Measurements from ENCODE around the gene AXL. TPM values are rescaled to one million over a fixed set of nuclear protein-coding genes. Genes with fewer than 3 reads are reported as not detected.

AXL gene
- total and polyA plus RNA-seq, 5 donors from 2014 or later = 0.08 to 0.47 (median 0.41) TPM; not detected in 1

DNA sequence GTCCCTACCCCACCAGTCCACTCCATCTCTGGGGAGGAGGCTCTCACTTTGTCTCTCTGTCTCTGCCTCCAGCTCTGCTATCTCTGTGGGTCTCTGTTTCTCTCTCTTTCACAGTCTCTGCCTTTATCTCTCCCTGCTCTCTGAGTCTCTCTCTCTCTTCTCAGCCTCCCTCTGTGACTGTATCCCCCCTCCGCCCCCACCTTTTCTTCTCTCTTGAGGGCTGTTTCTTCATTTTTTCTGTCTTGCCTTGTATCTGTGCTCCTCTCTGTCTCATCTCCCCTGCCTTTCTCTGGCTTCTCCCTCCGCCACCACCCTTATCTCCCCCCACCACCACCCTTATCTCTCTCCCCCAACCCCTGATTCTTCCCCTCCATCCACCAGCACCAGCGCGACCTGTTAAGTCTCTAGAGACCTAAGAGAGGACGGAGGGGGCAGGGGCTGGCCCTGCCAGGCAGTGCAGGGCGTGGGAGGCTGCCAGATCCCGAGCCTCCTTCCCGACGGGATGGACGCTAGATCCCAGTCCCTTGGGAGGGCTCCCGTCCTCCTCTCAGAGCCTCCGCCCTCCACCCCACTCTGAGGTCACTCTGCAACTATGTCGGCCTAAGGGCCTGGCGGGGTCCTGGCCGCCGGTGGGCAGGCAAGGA lies 1.0 kb downstream of the AXL start:
- H3K4me1 Mint-ChIP-seq = peaks cover 0 to 2% (median 0%) of the 10 kb centered on the region in 4 donors
- peak overlapping the region in 1 of 3 donors; percentile 65 for H3K27ac Mint-ChIP-seq
- H3K9me3 ChIP-seq (ENCODE audit: control insufficient read depth in 2 of 2, low read length in 2 of 2) = no peaks in the 10 kb centered on the region

DNA sequence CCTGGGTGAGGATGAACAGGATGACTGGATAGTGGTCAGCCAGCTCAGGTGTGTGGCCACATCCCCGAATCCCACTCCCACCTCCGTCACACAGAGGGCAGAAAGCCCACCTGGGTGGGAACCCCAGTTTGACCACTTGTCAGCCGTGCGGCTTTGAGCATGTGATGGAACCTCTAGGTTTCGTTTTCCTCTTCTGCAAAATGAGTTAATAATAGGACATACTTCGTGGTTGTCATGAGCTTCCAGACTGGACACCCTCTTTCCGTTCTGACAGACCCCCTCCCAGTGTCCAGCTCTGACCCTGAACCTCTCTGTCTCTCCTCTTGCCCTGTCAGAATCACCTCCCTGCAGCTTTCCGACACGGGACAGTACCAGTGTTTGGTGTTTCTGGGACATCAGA lies 1.8 kb downstream of the AXL start:
- Histone ChIP-seq H3K9me3 (ENCODE audit: control insufficient read depth in 2 of 2, low read length in 2 of 2) (no peaks in the 10 kb centered on the region), H3K4me1 (ENCODE audit: control insufficient read depth, insufficient read depth, low read length, poor library complexity, severe bottlenecking) (peaks cover 4% of the 10 kb centered on the region), H3K4me3 (ENCODE audit: low read depth, low read length) (no peak overlapping the region), H3K27me3 (ENCODE audit: control insufficient read depth, insufficient read depth, low read length) (peaks cover 5% of the 10 kb centered on the region), H3K27ac (ENCODE audit: insufficient read depth, low read length, poor library complexity, severe bottlenecking) (no peak overlapping the region), H3K36me3 (ENCODE audit: control insufficient read depth, insufficient read depth, low read length) (no peaks in the 10 kb centered on the region)
- Mint-ChIP-seq H3K27me3 (peaks cover 58% of the 10 kb centered on the region), H3K4me1 (peaks cover 0 to 8% (median 5%) of the 10 kb centered on the region in 4 donors), H3K9me3 (peaks cover 0 to 3% (median 0%) of the 10 kb centered on the region in 7 donors), H3K4me3 (no peak overlapping the region), H3K36me3 (no peaks in the 10 kb centered on the region), H3K27ac (no peak overlapping the region)
- no peak for ATAC-seq (ENCODE audit: low read depth in 2 of 2)
- no peak for DNase-seq

More for the DNA sequence above, 1.0 kb downstream of the AXL start:
- Histone ChIP-seq H3K4me1 (ENCODE audit: control insufficient read depth, insufficient read depth, low read length, poor library complexity, severe bottlenecking) (no peaks in the 10 kb centered on the region), H3K27ac (ENCODE audit: insufficient read depth, low read length, poor library complexity, severe bottlenecking) (no peak overlapping the region), H3K27me3 (ENCODE audit: control insufficient read depth, insufficient read depth, low read length) (peaks cover 2% of the 10 kb centered on the region), H3K4me3 (ENCODE audit: low read depth, low read length) (no peak overlapping the region), H3K36me3 (ENCODE audit: control insufficient read depth, insufficient read depth, low read length) (no peaks in the 10 kb centered on the region)
- H3K36me3 Mint-ChIP-seq = no peaks in the 10 kb centered on the region
- H3K9me3 Mint-ChIP-seq = peaks cover 0 to 3% (median 0%) of the 10 kb centered on the region in 7 donors
- DNase-seq (no peak), ATAC-seq (ENCODE audit: low read depth in 2 of 2) (no peak)
- no peak overlapping the region for H3K4me3 Mint-ChIP-seq
- H3K27me3 Mint-ChIP-seq = peaks cover 54% of the 10 kb centered on the region

DNA sequence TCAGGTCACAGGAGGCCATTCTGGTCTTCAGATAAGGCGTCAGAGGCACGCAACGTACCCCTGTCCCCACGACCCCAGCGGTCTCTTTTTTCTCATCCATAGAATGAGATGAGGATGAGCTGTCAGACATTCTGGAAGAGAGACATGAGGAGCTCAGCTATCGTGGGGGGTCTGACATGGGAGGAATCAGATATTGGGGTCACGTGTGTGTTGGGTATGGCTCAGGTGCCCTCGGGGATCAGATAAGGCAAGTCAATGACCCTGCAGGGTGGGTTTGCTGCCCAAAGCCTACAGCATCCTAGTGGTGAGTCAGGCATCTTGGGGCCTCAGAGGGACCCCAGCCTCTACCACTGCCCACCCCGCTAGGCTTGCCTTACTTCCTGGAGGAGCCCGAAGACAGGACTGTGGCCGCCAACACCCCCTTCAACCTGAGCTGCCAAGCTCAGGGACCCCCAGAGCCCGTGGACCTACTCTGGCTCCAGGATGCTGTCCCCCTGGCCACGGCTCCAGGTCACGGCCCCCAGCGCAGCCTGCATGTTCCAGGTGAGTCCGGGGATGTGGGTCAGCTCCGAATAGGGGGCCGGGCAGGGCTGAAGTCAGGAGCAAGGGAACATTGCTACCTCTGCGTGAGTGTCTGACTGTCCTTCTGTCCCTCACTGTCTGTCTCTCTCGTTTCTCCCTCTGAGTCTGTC lies 2.6 kb downstream of the AXL start:
- Mint-ChIP-seq H3K27me3 (peaks cover 60% of the 10 kb centered on the region), H3K27ac (no peak overlapping the region), H3K4me3 (no peak overlapping the region), H3K4me1 (peaks cover 0 to 12% (median 6%) of the 10 kb centered on the region in 4 donors), H3K9me3 (peaks cover 0 to 5% (median 0%) of the 10 kb centered on the region in 7 donors), H3K36me3 (no peaks in the 10 kb centered on the region)
- Histone ChIP-seq H3K36me3 (ENCODE audit: control insufficient read depth, insufficient read depth, low read length) (no peaks in the 10 kb centered on the region), H3K4me1 (ENCODE audit: control insufficient read depth, insufficient read depth, low read length, poor library complexity, severe bottlenecking) (peaks cover 13% of the 10 kb centered on the region), H3K9me3 (ENCODE audit: control insufficient read depth in 2 of 2, low read length in 2 of 2) (no peaks in the 10 kb centered on the region), H3K27me3 (ENCODE audit: control insufficient read depth, insufficient read depth, low read length) (peaks cover 7% of the 10 kb centered on the region), H3K27ac (ENCODE audit: insufficient read depth, low read length, poor library complexity, severe bottlenecking) (no peak overlapping the region), H3K4me3 (ENCODE audit: low read depth, low read length) (no peak overlapping the region)
- no peak for ATAC-seq (ENCODE audit: low read depth in 2 of 2)
- DNase-seq = no peak

DNA sequence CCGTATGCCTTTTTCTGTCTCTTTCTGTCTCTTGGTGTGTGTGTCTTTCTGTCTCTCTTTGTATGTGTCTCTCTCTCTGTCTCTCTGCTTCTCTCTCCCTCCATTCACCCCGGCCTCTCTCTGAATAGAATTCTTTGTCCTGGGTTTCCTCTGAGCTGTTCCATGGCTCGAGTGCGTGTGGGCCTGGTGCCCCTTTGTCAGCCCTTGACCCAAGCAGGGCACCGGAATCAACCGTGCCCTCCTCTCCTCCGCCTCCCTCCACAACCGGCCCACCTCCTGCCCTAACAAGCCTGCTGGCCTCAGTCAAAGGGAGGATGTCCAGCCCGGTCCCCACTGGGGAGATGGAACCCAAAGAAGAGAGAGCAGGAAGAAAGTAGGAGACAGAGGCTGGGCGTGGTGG lies 3.2 kb downstream of the AXL start:
- DNase-seq = no peak
- H3K36me3 Mint-ChIP-seq = no peaks in the 10 kb centered on the region
- Histone ChIP-seq H3K9me3 (ENCODE audit: control insufficient read depth in 2 of 2, low read length in 2 of 2) (no peaks in the 10 kb centered on the region), H3K27me3 (ENCODE audit: control insufficient read depth, insufficient read depth, low read length) (peaks cover 11% of the 10 kb centered on the region), H3K36me3 (ENCODE audit: control insufficient read depth, insufficient read depth, low read length) (no peaks in the 10 kb centered on the region), H3K4me3 (ENCODE audit: low read depth, low read length) (no peak overlapping the region), H3K4me1 (ENCODE audit: control insufficient read depth, insufficient read depth, low read length, poor library complexity, severe bottlenecking) (peaks cover 18% of the 10 kb centered on the region), H3K27ac (ENCODE audit: insufficient read depth, low read length, poor library complexity, severe bottlenecking) (no peak overlapping the region)
- ATAC-seq (ENCODE audit: low read depth in 2 of 2) = no peak
- H3K9me3 Mint-ChIP-seq = peaks cover 0 to 5% (median 0%) of the 10 kb centered on the region in 7 donors
- peaks cover 59% of the 10 kb centered on the region for H3K27me3 Mint-ChIP-seq
- H3K27ac Mint-ChIP-seq = no peak overlapping the region
- H3K4me3 Mint-ChIP-seq = no peak overlapping the region
- peaks cover 4 to 17% (median 10%) of the 10 kb centered on the region in 4 donors for H3K4me1 Mint-ChIP-seq

- DNase-seq (no peak), ATAC-seq (ENCODE audit: low read depth in 2 of 2) (no peak)
- Mint-ChIP-seq H3K9me3 (peaks cover 0 to 5% (median 0%) of the 10 kb centered on the region in 7 donors), H3K4me3 (peak overlapping the region in 1 of 4 donors; percentile 35), H3K27me3 (peaks cover 48% of the 10 kb centered on the region), H3K27ac (no peak overlapping the region), H3K36me3 (no peaks in the 10 kb centered on the region), H3K4me1 (peaks cover 4 to 15% (median 10%) of the 10 kb centered on the region in 4 donors)
- Histone ChIP-seq H3K36me3 (ENCODE audit: control insufficient read depth, insufficient read depth, low read length) (no peaks in the 10 kb centered on the region), H3K27ac (ENCODE audit: insufficient read depth, low read length, poor library complexity, severe bottlenecking) (no peak overlapping the region), H3K4me3 (ENCODE audit: low read depth, low read length) (no peak overlapping the region), H3K9me3 (ENCODE audit: control insufficient read depth in 2 of 2, low read length in 2 of 2) (no peaks in the 10 kb centered on the region), H3K27me3 (ENCODE audit: control insufficient read depth, insufficient read depth, low read length) (peaks cover 14% of the 10 kb centered on the region), H3K4me1 (ENCODE audit: control insufficient read depth, insufficient read depth, low read length, poor library complexity, severe bottlenecking) (peaks cover 19% of the 10 kb centered on the region)
These were observed 4.6 kb downstream of the AXL start for GRCh38 chr19:41223431-41224234.

DNA sequence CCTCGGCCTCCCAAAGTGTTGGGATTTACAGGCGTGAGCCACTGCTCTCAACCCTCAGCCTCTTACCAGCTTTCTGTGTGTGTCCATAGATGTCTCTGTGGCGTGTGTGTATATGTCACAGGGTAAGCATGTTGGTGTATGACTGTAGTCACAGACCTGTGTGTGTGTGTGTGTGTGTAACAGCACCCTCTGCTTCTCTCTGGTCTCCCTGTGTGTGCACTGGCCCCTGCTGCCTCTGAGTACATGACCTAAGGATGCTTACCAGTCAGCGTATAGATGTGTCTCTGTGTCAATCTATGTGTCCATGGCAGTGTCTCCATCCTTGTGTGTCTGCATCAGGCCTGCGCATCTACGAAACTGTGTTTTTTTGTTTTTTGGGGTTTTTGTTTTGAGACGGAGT lies 5.6 kb downstream of the AXL start:
- no peak overlapping the region for H3K4me3 Mint-ChIP-seq
- no peaks in the 10 kb centered on the region for H3K9me3 ChIP-seq (ENCODE audit: control insufficient read depth in 2 of 2, low read length in 2 of 2)
- peaks cover 39% of the 10 kb centered on the region for H3K27me3 Mint-ChIP-seq
- no peak overlapping the region for H3K27ac ChIP-seq (ENCODE audit: insufficient read depth, low read length, poor library complexity, severe bottlenecking)
- H3K4me1 ChIP-seq (ENCODE audit: control insufficient read depth, insufficient read depth, low read length, poor library complexity, severe bottlenecking) = peaks cover 19% of the 10 kb centered on the region
- peaks cover 14% of the 10 kb centered on the region for H3K27me3 ChIP-seq (ENCODE audit: control insufficient read depth, insufficient read depth, low read length)
- H3K36me3 ChIP-seq (ENCODE audit: control insufficient read depth, insufficient read depth, low read length) = no peaks in the 10 kb centered on the region
- no peak overlapping the region for H3K4me3 ChIP-seq (ENCODE audit: low read depth, low read length)
- peaks cover 4 to 15% (median 10%) of the 10 kb centered on the region in 4 donors for H3K4me1 Mint-ChIP-seq
- no peak for ATAC-seq (ENCODE audit: low read depth in 2 of 2)
- DNase-seq = no peak
- peaks cover 0 to 5% (median 0%) of the 10 kb centered on the region in 7 donors for H3K9me3 Mint-ChIP-seq
- H3K36me3 Mint-ChIP-seq = no peaks in the 10 kb centered on the region
- H3K27ac Mint-ChIP-seq = peak overlapping the region in 1 of 3 donors; percentile 16

GRCh38 chr19:41225238-41226052 lies 6.4 kb downstream of the AXL start:
- ATAC-seq (ENCODE audit: low read depth in 2 of 2) (peak; percentile 52 to 72), DNase-seq (peak in 2 of 3 donors; percentile 10 to 26)
- Mint-ChIP-seq H3K4me1 (peaks cover 4 to 15% (median 10%) of the 10 kb centered on the region in 4 donors), H3K36me3 (no peaks in the 10 kb centered on the region), H3K27ac (peak overlapping the region; percentile 0 to 91 (median 90)), H3K4me3 (peak overlapping the region; percentile 22 to 89 (median 86)), H3K9me3 (peaks cover 0 to 5% (median 0%) of the 10 kb centered on the region in 7 donors), H3K27me3 (peaks cover 33% of the 10 kb centered on the region)
- no peak overlapping the region for H3K27ac ChIP-seq (ENCODE audit: insufficient read depth, low read length, poor library complexity, severe bottlenecking)
- H3K27me3 ChIP-seq (ENCODE audit: control insufficient read depth, insufficient read depth, low read length) = peaks cover 14% of the 10 kb centered on the region
- H3K9me3 ChIP-seq (ENCODE audit: control insufficient read depth in 2 of 2, low read length in 2 of 2) = no peaks in the 10 kb centered on the region
- H3K4me1 ChIP-seq (ENCODE audit: control insufficient read depth, insufficient read depth, low read length, poor library complexity, severe bottlenecking) = peaks cover 19% of the 10 kb centered on the region
- H3K4me3 ChIP-seq (ENCODE audit: low read depth, low read length) = no peak overlapping the region
- no peaks in the 10 kb centered on the region for H3K36me3 ChIP-seq (ENCODE audit: control insufficient read depth, insufficient read depth, low read length)

All from CD4-positive, CD25-positive, alpha-beta regulatory T cell (primary cell).